Choroid plexus epithelial cell (primary cell): ENCODE results near the gene CHKA.
A peak's percentile ranks its signal among the peaks of the same experiment; 100 is the strongest.

ENCODE experiments used
- DNase-seq: peaks from one replicate; pipeline ENCODE4 v3.0.0-alpha.2; 2010; ENCODE audit warnings: low read depth
- H3K4me3 ChIP-seq: 2 replicates; pipeline ENCODE4 v1.5.1; 2011; ENCODE audit warnings: low read depth, mild to moderate bottlenecking, control low read depth, low read length, moderate library complexity
- CTCF ChIP-seq: conservative IDR thresholded peaks from 2 replicates; pipeline ENCODE4 v1.5.1; 2011; ENCODE audit warnings: low read depth, mild to moderate bottlenecking, control low read depth, inconsistent platforms, low read length, moderate library complexity

CHKA gene

GRCh38 chr11:68032003-68032402, 89.2 kb downstream of the CHKA start:
- no peak overlapping the region for H3K4me3 ChIP-seq
- TF ChIP-seq CTCF = no peak
- no peak for DNase-seq

- H3K4me3 ChIP-seq = peak overlapping the region; percentile 97
- TF ChIP-seq CTCF = no peak
- peak; percentile 45 for DNase-seq
These were observed 90.1 kb downstream of the CHKA start for GRCh38 chr11:68031144-68031464.

- peak; percentile 99 for DNase-seq
- no peak for TF ChIP-seq CTCF
These were observed 90.7 kb downstream of the CHKA start, which contains the start of gene NDUFS8 for GRCh38 chr11:68030318-68031143. NDUFS8 (plus strand) TSS chr11:68030681; CDS start chr11:68032152, 1,471 bp downstream.

GRCh38 chr11:68028802-68029545, 92.2 kb downstream of the CHKA start:
- TF ChIP-seq CTCF = no peak
- H3K4me3 ChIP-seq = no peak overlapping the region
- peak; percentile 28 for DNase-seq

More at GRCh38 chr11:68030318-68031143, 90.7 kb downstream of the CHKA start, which contains the start of gene NDUFS8:
- H3K4me3 ChIP-seq = peak within 1 kb of the TSS; percentile 97

- no peak for DNase-seq
- TF ChIP-seq CTCF = no peak
- no peak overlapping the region for H3K4me3 ChIP-seq
These were observed 93.5 kb downstream of the CHKA start for GRCh38 chr11:68027667-68028066.

GRCh38 chr11:68026391-68027105, 94.6 kb downstream of the CHKA start:
- no peak for TF ChIP-seq CTCF
- no peak for DNase-seq
- H3K4me3 ChIP-seq = no peak overlapping the region
